HG02759 (cell line): ENCODE measurements around the gene GPR85.
"Not testable (repeated sequence)": the region's sequence is repeated elsewhere in the genome, so short reads cannot be mapped to it uniquely, and the experiment has no call there.

Experiments
- ATAC-seq: cut with Tn5 transposase; IDR thresholded peaks from one replicate; pipeline ENCODE4 v1.9.1; 2021; ENCODE audit warnings: mild to moderate bottlenecking, moderate library complexity; ENCODE audit not compliant: unreplicated experiment

The GPR85 gene

GRCh38 chr7:113084496-113085172, 2.0 kb downstream of the GPR85 start:
- ATAC-seq, result no peak

- ATAC-seq, result no peak
Measured at GRCh38 chr7:113083816-113084495, 2.7 kb downstream of the GPR85 start.

- no peak for ATAC-seq
Measured at GRCh38 chr7:113083132-113083815, 3.4 kb downstream of the GPR85 start.

GRCh38 chr7:113078331-113078730, 8.3 kb downstream of the GPR85 start:
- no peak for ATAC-seq

GRCh38 chr7:113076703-113077102, 9.9 kb downstream of the GPR85 start:
- no peak for ATAC-seq

- ATAC-seq, result peak; percentile 86
Measured at GRCh38 chr7:113071465-113071864, 15.2 kb downstream of the GPR85 start.

DNA sequence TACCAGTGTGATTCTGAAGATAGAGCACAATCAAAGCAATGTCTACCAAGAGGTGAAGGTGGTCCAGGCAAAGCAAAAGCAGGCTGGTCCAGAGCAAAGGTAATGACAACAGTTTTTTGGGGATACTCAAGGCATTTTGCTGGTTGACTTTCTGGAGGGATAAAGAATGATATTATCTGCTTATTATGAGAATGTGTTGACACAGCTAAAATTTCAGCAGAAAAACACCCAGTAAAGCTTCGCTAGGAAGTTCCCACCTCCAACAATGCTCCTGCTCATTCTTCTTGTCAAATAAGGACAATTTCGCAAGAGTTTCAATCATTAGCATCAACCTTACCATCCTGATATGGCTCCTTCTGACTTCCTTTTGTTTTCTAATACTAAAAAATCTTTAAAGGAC, 24.1 kb downstream of the GPR85 start:
- no peak for ATAC-seq

- ATAC-seq, result no peak
Measured at GRCh38 chr7:113060100-113060499, 26.5 kb downstream of the GPR85 start.

GRCh38 chr7:113054938-113055337, 31.7 kb downstream of the GPR85 start:
- no peak for ATAC-seq

- ATAC-seq, result not testable (repeated sequence)
Measured at GRCh38 chr7:113054272-113054671, 32.4 kb downstream of the GPR85 start.

GRCh38 chr7:113049221-113049620, 37.4 kb downstream of the GPR85 start:
- not testable (repeated sequence) for ATAC-seq

DNA sequence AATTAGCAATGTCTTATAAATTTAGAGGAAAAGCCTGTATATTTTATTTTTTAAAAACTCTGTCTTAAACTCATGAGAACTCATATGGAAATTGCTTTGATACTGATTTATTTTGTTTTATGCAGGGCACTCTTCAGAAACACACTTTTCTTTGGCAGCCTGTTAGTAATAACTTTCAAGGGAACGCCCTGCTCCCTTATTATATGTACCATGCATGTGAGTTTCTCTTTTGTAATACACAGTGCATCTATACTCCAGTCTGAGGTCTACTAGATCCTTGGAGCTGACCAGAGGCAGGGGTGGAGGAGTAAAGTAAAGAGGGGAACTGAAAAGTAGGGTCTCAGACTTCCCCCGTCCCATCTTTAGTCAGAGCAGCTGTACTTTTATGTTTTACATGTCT, 40.2 kb downstream of the GPR85 start:
- ATAC-seq, result no peak

- ATAC-seq, result no peak
Measured at GRCh38 chr7:113045379-113045778, 41.2 kb downstream of the GPR85 start.

DNA sequence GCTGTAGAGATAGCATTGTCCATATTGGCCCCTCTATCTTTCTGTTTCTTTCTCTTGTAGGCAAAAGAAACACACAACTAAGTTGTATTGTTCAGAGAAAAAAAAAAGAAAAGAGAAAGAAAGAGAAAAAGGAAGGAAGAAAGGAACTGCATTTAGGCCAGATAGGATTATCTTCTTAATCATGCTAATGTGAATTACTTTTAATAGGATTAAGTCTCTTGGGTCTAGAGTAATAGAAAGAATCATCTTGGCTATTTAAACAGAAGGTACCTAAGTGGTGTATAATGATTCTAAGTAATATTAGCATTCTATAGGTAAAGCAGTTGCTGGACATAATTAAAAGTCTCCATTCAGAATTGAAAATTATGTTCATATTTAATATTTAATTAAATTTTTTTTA, 42.2 kb downstream of the GPR85 start:
- no peak for ATAC-seq

GRCh38 chr7:113040849-113041248, 45.8 kb downstream of the GPR85 start:
- ATAC-seq, result no peak

- no peak for ATAC-seq
Measured at GRCh38 chr7:113033959-113034358, 52.7 kb downstream of the GPR85 start.
